ENCODE measurements around the gene DAP3.
"Not testable (repeated sequence)": the region's sequence is repeated elsewhere in the genome, so short reads cannot be mapped to it uniquely, and the experiment has no call there.

DAP3 gene

GRCh38 chr1:155651861-155652661 lies 36.8 kb upstream of the DAP3 start:
- Histone ChIP-seq H3K79me2 (ENCODE audit: control insufficient read depth, insufficient read depth, low read length, unreplicated experiment) (no peaks in the 10 kb centered on the region), H3K4me3 (ENCODE audit: low read depth, low read length) (peak overlapping the region; percentile 67), H3K36me3 (ENCODE audit: insufficient read depth, low read length) (no peaks in the 10 kb centered on the region), H3K27me3 (ENCODE audit: insufficient read depth, low read length) (no peaks in the 10 kb centered on the region), H2AFZ (ENCODE audit: low read length, unreplicated experiment) (no peak overlapping the region), H3K27ac (ENCODE audit: low read depth, low read length) (peak overlapping the region; percentile 69), H3K4me1 (ENCODE audit: control insufficient read depth, insufficient read depth, low read length, unreplicated experiment) (peaks cover 21% of the 10 kb centered on the region)

GRCh38 chr1:155652951-155653350 lies 35.9 kb upstream of the DAP3 start:
- H3K27me3 ChIP-seq (ENCODE audit: insufficient read depth, low read length): no peaks in the 10 kb centered on the region
- H3K27ac ChIP-seq (ENCODE audit: low read depth, low read length): no peak overlapping the region
- H2AFZ ChIP-seq (ENCODE audit: low read length, unreplicated experiment): no peak overlapping the region
- H3K79me2 ChIP-seq (ENCODE audit: control insufficient read depth, insufficient read depth, low read length, unreplicated experiment): no peaks in the 10 kb centered on the region
- H3K4me1 ChIP-seq (ENCODE audit: control insufficient read depth, insufficient read depth, low read length, unreplicated experiment): peaks cover 21% of the 10 kb centered on the region
- H3K4me3 ChIP-seq (ENCODE audit: low read depth, low read length): no peak overlapping the region
- H3K36me3 ChIP-seq (ENCODE audit: insufficient read depth, low read length): no peaks in the 10 kb centered on the region

- H3K27me3 ChIP-seq (ENCODE audit: insufficient read depth, low read length): no peaks in the 10 kb centered on the region
- H2AFZ ChIP-seq (ENCODE audit: low read length, unreplicated experiment): no peak overlapping the region
- H3K79me2 ChIP-seq (ENCODE audit: control insufficient read depth, insufficient read depth, low read length, unreplicated experiment): no peaks in the 10 kb centered on the region
- no peak overlapping the region for H3K4me3 ChIP-seq (ENCODE audit: low read depth, low read length)
- peaks cover 16% of the 10 kb centered on the region for H3K36me3 ChIP-seq (ENCODE audit: insufficient read depth, low read length)
- H3K27ac ChIP-seq (ENCODE audit: low read depth, low read length): no peak overlapping the region
- H3K4me1 ChIP-seq (ENCODE audit: control insufficient read depth, insufficient read depth, low read length, unreplicated experiment): peaks cover 3% of the 10 kb centered on the region
Observed at GRCh38 chr1:155657463-155657862, 31.4 kb upstream of the DAP3 start.

- not testable (repeated sequence) for H3K27ac ChIP-seq (ENCODE audit: low read depth, low read length); H3K4me1 ChIP-seq (ENCODE audit: control insufficient read depth, insufficient read depth, low read length, unreplicated experiment); H3K79me2 ChIP-seq (ENCODE audit: control insufficient read depth, insufficient read depth, low read length, unreplicated experiment); H3K4me3 ChIP-seq (ENCODE audit: low read depth, low read length); H2AFZ ChIP-seq (ENCODE audit: low read length, unreplicated experiment); H3K27me3 ChIP-seq (ENCODE audit: insufficient read depth, low read length)
- H3K36me3 ChIP-seq (ENCODE audit: insufficient read depth, low read length): peaks cover 19% of the 10 kb centered on the region
Observed at GRCh38 chr1:155661239-155661638, 27.7 kb upstream of the DAP3 start.

GRCh38 chr1:155669233-155670162 lies 19.4 kb upstream of the DAP3 start:
- H3K27me3 ChIP-seq (ENCODE audit: insufficient read depth, low read length): no peaks in the 10 kb centered on the region
- no peaks in the 10 kb centered on the region for H3K79me2 ChIP-seq (ENCODE audit: control insufficient read depth, insufficient read depth, low read length, unreplicated experiment)
- no peak overlapping the region for H3K27ac ChIP-seq (ENCODE audit: low read depth, low read length)
- H3K36me3 ChIP-seq (ENCODE audit: insufficient read depth, low read length): peaks cover 29% of the 10 kb centered on the region
- H3K4me3 ChIP-seq (ENCODE audit: low read depth, low read length): no peak overlapping the region
- H2AFZ ChIP-seq (ENCODE audit: low read length, unreplicated experiment): no peak overlapping the region
- no peaks in the 10 kb centered on the region for H3K4me1 ChIP-seq (ENCODE audit: control insufficient read depth, insufficient read depth, low read length, unreplicated experiment)

GRCh38 chr1:155671750-155672149 lies 17.1 kb upstream of the DAP3 start:
- Histone ChIP-seq H3K27me3 (ENCODE audit: insufficient read depth, low read length) (no peaks in the 10 kb centered on the region), H3K27ac (ENCODE audit: low read depth, low read length) (no peak overlapping the region), H3K79me2 (ENCODE audit: control insufficient read depth, insufficient read depth, low read length, unreplicated experiment) (peaks cover 3% of the 10 kb centered on the region), H3K4me1 (ENCODE audit: control insufficient read depth, insufficient read depth, low read length, unreplicated experiment) (no peaks in the 10 kb centered on the region), H2AFZ (ENCODE audit: low read length, unreplicated experiment) (no peak overlapping the region), H3K4me3 (ENCODE audit: low read depth, low read length) (no peak overlapping the region), H3K36me3 (ENCODE audit: insufficient read depth, low read length) (peaks cover 41% of the 10 kb centered on the region)

GRCh38 chr1:155673003-155673402 lies 15.9 kb upstream of the DAP3 start:
- no peak overlapping the region for H3K4me3 ChIP-seq (ENCODE audit: low read depth, low read length)
- peaks cover 3% of the 10 kb centered on the region for H3K79me2 ChIP-seq (ENCODE audit: control insufficient read depth, insufficient read depth, low read length, unreplicated experiment)
- no peak overlapping the region for H2AFZ ChIP-seq (ENCODE audit: low read length, unreplicated experiment)
- H3K27me3 ChIP-seq (ENCODE audit: insufficient read depth, low read length): no peaks in the 10 kb centered on the region
- H3K4me1 ChIP-seq (ENCODE audit: control insufficient read depth, insufficient read depth, low read length, unreplicated experiment): no peaks in the 10 kb centered on the region
- H3K36me3 ChIP-seq (ENCODE audit: insufficient read depth, low read length): peaks cover 50% of the 10 kb centered on the region
- H3K27ac ChIP-seq (ENCODE audit: low read depth, low read length): no peak overlapping the region

- no peak overlapping the region for H2AFZ ChIP-seq (ENCODE audit: low read length, unreplicated experiment)
- no peaks in the 10 kb centered on the region for H3K27me3 ChIP-seq (ENCODE audit: insufficient read depth, low read length)
- H3K79me2 ChIP-seq (ENCODE audit: control insufficient read depth, insufficient read depth, low read length, unreplicated experiment): peaks cover 43% of the 10 kb centered on the region
- no peaks in the 10 kb centered on the region for H3K4me1 ChIP-seq (ENCODE audit: control insufficient read depth, insufficient read depth, low read length, unreplicated experiment)
- H3K27ac ChIP-seq (ENCODE audit: low read depth, low read length): no peak overlapping the region
- H3K36me3 ChIP-seq (ENCODE audit: insufficient read depth, low read length): peaks cover 41% of the 10 kb centered on the region
- no peak overlapping the region for H3K4me3 ChIP-seq (ENCODE audit: low read depth, low read length)
Observed at GRCh38 chr1:155678027-155678426, 10.9 kb upstream of the DAP3 start.

GRCh38 chr1:155678992-155679391 lies 9.9 kb upstream of the DAP3 start:
- not testable (repeated sequence) for H3K27me3 ChIP-seq (ENCODE audit: insufficient read depth, low read length); H3K4me1 ChIP-seq (ENCODE audit: control insufficient read depth, insufficient read depth, low read length, unreplicated experiment); H3K27ac ChIP-seq (ENCODE audit: low read depth, low read length); H3K4me3 ChIP-seq (ENCODE audit: low read depth, low read length); H2AFZ ChIP-seq (ENCODE audit: low read length, unreplicated experiment)
- Histone ChIP-seq H3K79me2 (ENCODE audit: control insufficient read depth, insufficient read depth, low read length, unreplicated experiment) (peaks cover 52% of the 10 kb centered on the region), H3K36me3 (ENCODE audit: insufficient read depth, low read length) (peaks cover 36% of the 10 kb centered on the region)

- Histone ChIP-seq H3K79me2 (ENCODE audit: control insufficient read depth, insufficient read depth, low read length, unreplicated experiment) (peaks cover 68% of the 10 kb centered on the region), H3K36me3 (ENCODE audit: insufficient read depth, low read length) (peaks cover 32% of the 10 kb centered on the region), H2AFZ (ENCODE audit: low read length, unreplicated experiment) (no peak overlapping the region), H3K27me3 (ENCODE audit: insufficient read depth, low read length) (no peaks in the 10 kb centered on the region), H3K27ac (ENCODE audit: low read depth, low read length) (no peak overlapping the region), H3K4me1 (ENCODE audit: control insufficient read depth, insufficient read depth, low read length, unreplicated experiment) (no peaks in the 10 kb centered on the region), H3K4me3 (ENCODE audit: low read depth, low read length) (no peak overlapping the region)
Observed at GRCh38 chr1:155680531-155680930, 8.4 kb upstream of the DAP3 start.
